Head of caudate nucleus (tissue), 42 donors: Measurements from ENCODE around the gene LAMA1.
A peak's percentile ranks its signal among the peaks of the same experiment; 100 is the strongest.

ENCODE experiments used
- DNase-seq, 42 donors: peaks; one replicate each; pipeline versions ENCODE4 v3.0.0 to v3.0.0-alpha.2; 2020 to 2021; ENCODE audit warnings: mixed read lengths in 7 of 42
- intact Hi-C: fragments of 100-400 bp; cut with DNase I; formaldehyde crosslinking; loops from one replicate; pipeline ENCODE4 v1.15.0; 2022

The LAMA1 gene

GRCh38 chr18:7066965-7067555 lies 50.5 kb downstream of the LAMA1 start:
- intact Hi-C loops = no loop called here
- no peak for DNase-seq

DNA sequence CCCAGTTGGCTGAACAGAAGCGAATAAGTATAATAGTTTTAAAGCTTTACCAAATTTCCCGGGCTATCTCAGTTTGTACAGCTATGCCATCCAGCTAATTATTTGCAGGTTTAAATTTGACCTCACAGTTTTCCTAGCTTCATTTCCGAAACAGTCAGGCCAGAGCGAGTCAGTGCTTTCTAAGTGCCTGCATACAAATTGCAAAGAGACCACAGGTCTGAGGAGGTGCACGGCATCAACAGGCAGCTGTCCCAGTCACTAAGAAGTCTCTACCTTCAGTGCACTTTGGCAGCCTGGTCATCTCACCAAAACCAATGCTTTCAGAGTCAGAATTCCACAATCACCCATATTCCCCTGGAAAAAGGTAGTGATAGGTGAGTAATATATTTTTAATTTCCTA lies 51.9 kb downstream of the LAMA1 start:
- no peak for DNase-seq
- intact Hi-C loops = no loop called here

GRCh38 chr18:7064346-7064745 lies 53.3 kb downstream of the LAMA1 start:
- DNase-seq = no peak
- intact Hi-C loops = no loop called here

DNA sequence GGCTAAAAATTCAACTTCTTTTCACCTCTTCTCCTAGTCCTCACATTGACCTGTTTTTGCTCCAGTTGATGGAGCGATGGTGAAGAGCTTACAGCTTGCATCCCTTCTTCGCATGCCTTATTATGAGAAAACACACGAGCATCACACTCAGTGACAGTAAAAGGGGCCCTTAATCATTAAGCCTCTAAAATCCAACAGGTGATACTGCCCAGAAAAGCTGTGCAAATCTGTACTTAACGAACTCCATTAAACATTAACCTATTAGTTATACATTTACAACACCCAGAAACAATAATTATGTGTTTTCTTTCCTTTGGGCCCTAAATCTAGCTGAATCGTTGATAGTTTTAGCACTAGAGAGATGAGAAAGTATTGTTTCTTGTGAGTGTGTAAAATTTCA lies 54.8 kb downstream of the LAMA1 start:
- intact Hi-C loops = no loop called here
- no peak for DNase-seq

GRCh38 chr18:7062236-7062635 lies 55.4 kb downstream of the LAMA1 start:
- no peak for DNase-seq
- intact Hi-C loops = no loop called here

- DNase-seq = no peak
- intact Hi-C loops = no loop called here
These were observed 58.3 kb downstream of the LAMA1 start for GRCh38 chr18:7059276-7059675.

DNA sequence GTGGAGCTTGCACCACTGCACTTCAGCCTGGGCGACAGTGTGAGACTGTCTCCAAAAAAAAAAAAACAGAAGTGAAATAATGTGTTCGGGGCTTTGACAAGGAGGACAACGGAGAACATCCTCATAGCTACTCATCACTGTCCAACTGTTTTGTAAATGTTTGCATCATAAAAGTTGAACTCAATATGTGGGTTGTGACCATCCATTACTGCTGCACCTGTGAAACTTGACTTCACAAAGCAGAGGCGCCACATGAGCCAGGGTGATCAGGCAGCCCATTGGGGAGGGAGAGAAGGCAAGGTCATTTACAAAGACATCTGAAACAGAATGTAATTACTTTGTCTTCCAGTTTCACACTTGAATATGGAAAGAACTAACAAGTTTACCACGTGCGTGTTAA lies 61.6 kb downstream of the LAMA1 start:
- intact Hi-C loops = no loop called here

GRCh38 chr18:7049951-7050350 lies 67.6 kb downstream of the LAMA1 start:
- peak in 1 of 42 donors; percentile 12 for DNase-seq
- intact Hi-C loops = no loop called here

More for the DNA sequence above, 61.6 kb downstream of the LAMA1 start:
- no peak for DNase-seq

DNA sequence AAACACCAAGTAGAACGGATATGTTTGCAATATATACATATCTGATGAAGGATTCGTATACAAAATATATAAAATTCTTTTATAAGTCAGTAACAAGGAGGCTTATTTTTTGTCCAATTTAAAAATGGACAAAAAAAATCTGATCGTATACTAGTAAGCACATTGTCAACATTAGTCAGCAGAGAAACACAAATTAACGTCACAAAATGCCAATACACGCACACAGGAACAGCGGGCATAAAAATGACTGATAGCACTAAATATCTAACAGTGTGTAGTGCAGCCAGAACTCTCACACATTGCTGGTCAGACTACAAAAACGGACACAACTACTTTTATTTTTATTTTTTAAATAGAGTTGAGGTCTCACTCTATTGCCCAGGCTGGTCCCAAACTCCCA lies 69.5 kb downstream of the LAMA1 start:
- intact Hi-C loops = no loop called here
- no peak for DNase-seq

GRCh38 chr18:7047336-7047735 lies 70.3 kb downstream of the LAMA1 start:
- no peak for DNase-seq
- intact Hi-C loops = no loop called here

GRCh38 chr18:7038330-7038851 lies 79.2 kb downstream of the LAMA1 start:
- intact Hi-C loops = no loop called here
- peak in 28 of 42 donors; percentile 6 to 58 (median 32) for DNase-seq

GRCh38 chr18:7037470-7037869 lies 80.1 kb downstream of the LAMA1 start:
- intact Hi-C loops = no loop called here
- DNase-seq = no peak

DNA sequence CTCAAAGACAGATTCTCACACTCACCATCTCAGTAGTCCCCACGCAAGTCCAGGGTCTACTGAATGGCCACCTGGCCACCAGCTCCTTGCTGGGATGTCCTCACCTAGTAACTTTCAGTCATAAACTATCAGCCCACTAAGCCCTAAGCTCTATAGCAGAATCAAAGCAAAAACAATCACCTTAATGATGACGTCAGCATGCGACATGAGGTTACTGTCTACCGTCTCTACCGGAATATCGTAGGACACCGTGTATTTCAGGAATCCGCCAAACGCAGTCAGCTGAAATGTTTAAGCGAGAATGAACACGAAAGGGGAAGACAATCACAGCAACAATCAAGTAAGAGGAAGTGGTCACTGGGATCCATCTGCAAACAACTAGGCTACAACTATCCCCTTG lies 81.8 kb downstream of the LAMA1 start:
- intact Hi-C loops = no loop called here
- peak in 1 of 42 donors; percentile 6 for DNase-seq

DNA sequence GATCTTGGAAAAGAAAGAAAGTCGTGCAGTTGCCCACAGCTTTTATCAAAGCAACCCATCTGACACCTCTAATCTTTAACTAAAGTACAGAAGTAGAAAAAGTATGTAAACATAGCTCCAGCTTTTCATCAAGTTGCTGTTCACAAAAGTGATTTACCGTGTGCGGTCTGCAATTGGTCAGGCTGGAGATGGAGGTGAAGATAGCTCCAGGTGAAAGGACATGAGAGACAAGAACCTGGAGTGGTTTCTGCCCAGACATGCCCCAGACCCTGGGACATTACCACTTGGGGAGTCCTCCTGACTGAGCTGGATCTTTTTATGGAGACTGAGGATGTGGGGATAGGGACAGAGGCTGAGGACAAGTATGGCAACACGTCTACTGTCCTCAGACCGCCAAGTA lies 82.7 kb downstream of the LAMA1 start:
- DNase-seq = peak in 1 of 42 donors; percentile 14
- intact Hi-C loops = no loop called here

- DNase-seq = peak in 2 of 42 donors; percentile 1 to 8
- intact Hi-C loops = no loop called here
These were observed 85.1 kb downstream of the LAMA1 start for GRCh38 chr18:7032537-7032936.

DNA sequence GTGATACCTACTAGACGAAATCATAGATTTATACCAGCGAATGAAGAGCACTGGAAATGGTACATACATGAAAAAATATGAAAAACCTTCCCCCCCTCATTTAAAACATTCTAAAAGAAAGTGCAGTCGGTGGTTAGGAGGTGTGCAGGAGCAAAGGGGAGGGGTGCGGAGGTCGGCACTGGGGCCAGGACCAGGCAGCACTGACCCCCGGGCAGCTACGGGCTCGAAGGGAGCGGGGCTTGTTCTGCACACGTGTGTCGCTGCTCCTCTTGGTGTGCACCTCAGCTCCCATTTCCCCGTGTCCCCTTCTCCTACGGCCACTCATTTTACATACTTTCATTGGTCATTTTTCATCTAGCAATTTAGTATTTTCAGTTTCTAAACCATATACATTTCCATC lies 89.0 kb downstream of the LAMA1 start:
- DNase-seq = peak in 2 of 42 donors; percentile 0 to 29
- intact Hi-C loops = no loop called here

DNA sequence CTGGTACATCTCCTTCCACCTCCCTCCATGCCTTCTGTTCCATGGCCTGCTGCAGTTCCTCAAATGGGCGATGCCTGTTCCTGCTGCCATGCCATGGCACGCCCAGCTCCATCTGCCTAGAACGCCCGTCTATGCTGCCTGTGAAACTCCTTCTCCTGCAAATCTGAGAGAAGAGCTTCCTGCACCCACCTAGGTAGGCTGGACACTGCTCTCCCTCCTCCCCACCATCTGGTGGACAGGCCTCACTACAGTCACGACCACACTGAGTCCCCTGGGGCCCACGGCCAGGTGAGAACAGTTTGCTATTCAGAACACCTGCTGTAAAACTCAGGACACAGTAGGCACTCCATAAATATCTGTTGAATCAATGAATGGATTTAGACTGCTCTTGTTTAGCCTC lies 92.4 kb downstream of the LAMA1 start:
- peak in 1 of 42 donors; percentile 23 for DNase-seq
- intact Hi-C loops = no loop called here

DNA sequence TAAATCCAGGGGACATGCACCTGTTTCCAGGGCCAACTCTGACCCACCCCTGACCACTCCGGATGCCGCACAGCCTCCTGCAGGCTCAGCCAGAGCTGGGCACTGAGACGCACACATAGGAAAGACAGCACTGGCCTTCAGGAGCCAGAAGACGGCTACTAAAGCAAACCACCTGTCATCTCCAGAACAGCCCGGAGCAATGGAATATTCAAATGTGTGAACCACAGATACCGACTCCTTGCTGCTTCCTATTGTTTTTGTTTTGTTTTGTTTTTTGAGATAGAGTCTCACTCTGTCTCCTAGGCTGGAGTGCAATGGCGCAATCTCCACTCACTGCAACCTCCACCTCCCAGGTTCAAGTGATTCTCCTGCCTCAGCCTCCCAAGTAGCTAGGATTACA lies 94.0 kb downstream of the LAMA1 start:
- intact Hi-C loops = no loop called here

DNA sequence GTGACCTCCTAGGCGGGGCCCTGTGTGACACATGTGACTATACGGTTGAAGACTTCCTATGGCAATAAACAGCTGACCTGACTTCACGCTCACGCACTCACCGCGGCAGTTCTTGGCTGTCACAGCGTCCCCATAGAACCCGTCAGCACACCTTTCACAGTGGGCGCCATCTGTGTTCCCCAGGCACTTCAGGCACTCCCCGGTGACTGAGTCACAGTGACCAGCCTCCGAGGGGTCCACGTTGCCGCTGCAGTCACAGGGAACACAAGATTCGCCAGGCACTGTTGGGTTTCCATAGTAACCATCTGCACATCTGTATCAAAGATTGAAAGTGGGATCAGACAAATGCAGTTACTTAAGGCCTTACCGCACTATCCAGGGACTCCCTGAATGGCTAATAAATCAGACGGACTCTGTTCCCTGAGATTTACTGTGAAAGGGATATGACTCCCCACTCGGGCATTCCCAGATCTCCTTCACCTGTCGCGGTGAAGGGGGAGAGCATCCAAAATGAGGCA lies 94.5 kb downstream of the LAMA1 start:
- peak in 1 of 42 donors; percentile 33 for DNase-seq
- intact Hi-C loops = no loop called here

More for the DNA sequence above, 94.0 kb downstream of the LAMA1 start:
- DNase-seq = peak in 1 of 42 donors; percentile 12

DNA sequence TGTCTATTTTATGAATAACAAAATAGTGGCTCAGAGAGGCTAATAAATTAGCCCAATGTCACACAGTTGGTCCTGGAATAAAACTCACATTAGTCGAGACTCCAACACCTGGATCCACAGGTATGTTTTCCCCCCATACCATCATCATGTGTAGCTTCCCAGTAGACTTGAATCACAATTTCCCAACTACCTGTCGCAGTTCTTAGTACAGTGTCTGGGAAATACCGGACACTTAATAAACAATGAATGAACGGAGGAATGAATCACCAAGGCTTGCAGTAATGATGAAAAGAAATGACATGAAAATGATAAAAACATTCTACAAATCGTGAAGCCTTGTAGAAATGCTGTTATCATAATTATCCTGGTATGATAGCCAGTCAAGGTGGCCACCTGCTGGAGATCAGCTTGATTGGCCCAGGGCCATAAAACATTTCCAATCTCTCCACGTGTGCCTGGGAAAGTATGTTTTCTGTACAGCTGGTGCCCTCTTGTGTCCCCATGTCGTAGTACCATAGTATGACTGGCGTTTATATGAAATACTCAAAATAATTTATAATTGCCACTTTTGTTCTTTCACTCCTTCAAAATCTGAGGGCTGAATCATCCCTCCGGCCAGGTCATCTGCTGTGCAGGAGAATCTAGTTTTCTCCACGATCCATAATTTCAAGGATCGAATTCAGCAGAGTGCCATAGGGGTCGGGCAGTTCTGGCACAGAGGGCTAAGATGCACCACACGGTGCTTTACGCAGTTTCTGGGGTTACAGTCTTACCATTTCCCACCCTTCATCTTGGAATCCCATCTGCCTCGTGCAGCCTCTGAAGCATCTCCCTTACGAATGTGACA lies 95.4 kb downstream of the LAMA1 start:
- DNase-seq = peak in 3 of 42 donors; percentile 8 to 38 (median 13)
- intact Hi-C loops = no loop called here
